ENCODE measurements around the gene GLMP. TPM values are rescaled to one million over a fixed set of nuclear protein-coding genes. Genes with fewer than 3 reads are reported as not detected.

GLMP gene
- 70.2 and 73.5 TPM in 2 replicates for total RNA-seq

GRCh38 chr1:156295391-156295947 is at the start of gene GLMP:
Gene GLMP, minus strand, starts transcription at chr1:156295679. Its CDS starts 34 bp downstream, at chr1:156295645.

GRCh38 chr1:156338180-156338976 is 42.9 kb upstream of the GLMP start, which contains the start of the genes CCT3 and TSACC:
Gene CCT3, minus strand, starts transcription at chr1:156338292. Its CDS starts 108 bp downstream, at chr1:156338184.
Gene TSACC, plus strand, starts transcription at chr1:156338526. Its CDS starts 1,232 bp downstream, at chr1:156339758.

GRCh38 chr1:156298852-156299357 is 3.4 kb upstream of the GLMP start, which contains the start of gene VHLL:
Gene VHLL, minus strand, starts transcription at chr1:156299307. Its CDS starts 118 bp downstream, at chr1:156299189.

GRCh38 chr1:156284112-156284511 is 11.4 kb downstream of the GLMP start, which contains the start of gene TMEM79:
Gene TMEM79, plus strand, starts transcription at chr1:156284325. Its CDS starts 902 bp downstream, at chr1:156285227.

GRCh38 chr1:156282479-156283222 is 12.8 kb downstream of the GLMP start, which contains the start of gene SMG5:
Gene SMG5, minus strand, starts transcription at chr1:156282825. Its CDS starts 145 bp downstream, at chr1:156282680.

GRCh38 chr1:156247460-156248322 is 47.8 kb downstream of the GLMP start, which contains the start of gene PAQR6:
Gene PAQR6, minus strand, starts transcription at chr1:156248056. Its CDS starts 1,325 bp downstream, at chr1:156246731.

Other genes with a start within 250 kb of the GLMP start
- gene UBQLN4, start 241.9 kb downstream of the GLMP start, total RNA-seq, result 17.3 and 17.4 TPM in 2 replicates
- gene LAMTOR2, start 240.9 kb downstream of the GLMP start, total RNA-seq, result 80.4 and 88.7 TPM in 2 replicates
- gene RAB25, start 234.5 kb downstream of the GLMP start, total RNA-seq, result 0.15 TPM in 1 of 2 replicates, not detected in the other
- gene MEX3A, start 213.2 kb downstream of the GLMP start, total RNA-seq, result 5.1 and 6.2 TPM in 2 replicates
- 888 and 901 TPM in 2 replicates for gene LMNA, start 181.0 kb downstream of the GLMP start, total RNA-seq
- 0.67 and 0.74 TPM in 2 replicates for gene SEMA4A, start 142.1 kb downstream of the GLMP start, total RNA-seq
- gene SLC25A44, start 101.6 kb downstream of the GLMP start, total RNA-seq, result 10.1 and 11.0 TPM in 2 replicates
- 78.7 and 84.4 TPM in 2 replicates for gene PMF1, start 82.7 kb downstream of the GLMP start, total RNA-seq
- gene BGLAP, start 53.5 kb downstream of the GLMP start, total RNA-seq, result 0.59 TPM in 1 of 2 replicates, not detected in the other
- 0.15 and 0.34 TPM in 2 replicates for gene PAQR6, start 47.6 kb downstream of the GLMP start, total RNA-seq
- 32.3 and 33.0 TPM in 2 replicates for gene SMG5, start 12.9 kb downstream of the GLMP start, total RNA-seq
- 1.8 and 2.5 TPM in 2 replicates for gene TMEM79, start 11.4 kb downstream of the GLMP start, total RNA-seq
- not detected in 2 replicates for gene VHLL, start 3.6 kb upstream of the GLMP start, total RNA-seq
- gene CCT3, start 42.6 kb upstream of the GLMP start, total RNA-seq, result 360 and 366 TPM in 2 replicates
- 0.15 and 2.2 TPM in 2 replicates for gene TSACC, start 42.8 kb upstream of the GLMP start, total RNA-seq
- not detected in 2 replicates for gene RHBG, start 73.5 kb upstream of the GLMP start, total RNA-seq
- 11.4 and 18.0 TPM in 2 replicates for gene MEF2D, start 205.1 kb upstream of the GLMP start, total RNA-seq

Measured in bronchus fibroblast of lung (primary cell).